ENCODE results near the gene CLCN7. TPM values are rescaled to one million over a fixed set of nuclear protein-coding genes. Genes with fewer than 3 reads are reported as not detected.

CLCN7 gene
- polyA plus RNA-seq, 6 donors from 2014 or later: 48.6 to 92.2 (median 61.4) TPM

DNA sequence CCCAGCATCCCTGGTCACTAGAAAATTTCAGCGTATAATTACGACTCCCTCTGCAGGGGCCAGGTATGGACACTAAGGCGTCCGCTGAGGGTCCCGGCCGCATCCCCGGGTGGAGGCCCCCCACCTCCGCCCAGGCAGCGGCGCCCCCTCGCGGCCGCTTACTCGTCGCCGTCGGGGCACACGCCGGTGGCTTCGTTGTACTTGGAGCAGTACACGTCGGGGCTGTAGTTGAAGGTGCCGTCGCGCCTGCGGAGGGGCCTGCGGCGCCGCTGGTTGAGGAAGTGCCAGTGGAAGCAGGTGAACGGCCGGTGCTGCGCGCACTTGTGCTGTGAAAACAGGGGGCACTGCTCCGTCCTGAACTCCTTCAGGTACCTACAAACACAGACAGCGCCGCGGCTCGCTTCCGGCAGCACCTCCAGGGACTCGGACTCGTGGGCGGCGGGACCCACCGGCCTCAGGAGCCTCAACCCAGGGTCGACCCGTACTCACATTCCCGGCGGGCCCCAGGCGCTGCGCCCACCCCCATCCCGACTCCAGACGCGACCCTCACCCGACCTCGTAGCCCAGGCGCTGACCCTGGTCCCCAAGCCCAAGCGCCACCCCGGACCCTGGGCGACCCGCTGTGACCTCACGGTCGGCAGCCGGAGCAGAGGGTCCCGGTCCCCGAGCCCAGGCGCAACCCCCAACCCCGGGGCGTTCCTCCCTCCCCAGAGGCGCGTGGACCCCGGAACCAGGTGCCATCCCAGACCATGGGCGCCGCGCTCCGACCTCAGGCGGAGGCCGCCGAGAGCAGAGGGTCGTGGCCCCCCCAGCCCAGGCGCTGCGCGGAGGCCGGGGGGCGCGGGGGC is 60.9 kb downstream of the CLCN7 start:
- peak; percentile 60 for DNase-seq
- H3K36me3 Mint-ChIP-seq: no peaks in the 10 kb centered on the region
- H3K27me3 Mint-ChIP-seq: no peaks in the 10 kb centered on the region
- peak overlapping the region; percentile 82 to 97 (median 88) for H3K27ac Mint-ChIP-seq
- H3K9me3 Mint-ChIP-seq: no peaks in the 10 kb centered on the region
- H3K4me1 Mint-ChIP-seq: peaks cover 0 to 45% (median 9%) of the 10 kb centered on the region in 3 donors
- peak overlapping the region; percentile 84 to 95 (median 88) for H3K4me3 Mint-ChIP-seq
- ATAC-seq (ENCODE audit: low read depth in 2 of 2): peak; percentile 75

DNA sequence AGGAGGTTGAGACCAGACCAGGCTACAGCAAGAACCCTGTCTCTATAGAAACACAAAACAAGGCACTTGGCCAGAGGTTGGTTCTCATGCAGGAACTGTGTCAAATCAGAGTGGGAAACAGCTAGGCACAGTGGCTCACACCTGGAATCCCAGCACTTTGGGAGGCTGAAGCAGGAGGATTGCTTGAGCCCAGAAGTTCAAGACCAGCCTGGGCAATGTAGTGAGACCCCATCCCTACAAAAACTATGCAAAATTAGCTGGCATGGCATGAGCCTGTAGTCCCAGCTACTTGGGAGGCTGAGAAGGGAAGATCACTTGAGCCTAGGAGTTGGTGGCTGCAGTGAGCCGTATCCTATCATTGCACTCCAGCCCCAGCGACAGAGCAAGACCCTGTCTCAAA is 62.0 kb downstream of the CLCN7 start:
- ATAC-seq (ENCODE audit: low read depth in 2 of 2) (no peak), DNase-seq (no peak)
- Mint-ChIP-seq H3K9me3 (no peaks in the 10 kb centered on the region), H3K4me3 (peak overlapping the region; percentile 29 to 95 (median 81)), H3K27ac (peak overlapping the region in 1 of 6 donors; percentile 73), H3K27me3 (no peaks in the 10 kb centered on the region), H3K4me1 (peaks cover 8 to 43% (median 16%) of the 10 kb centered on the region in 3 donors), H3K36me3 (no peaks in the 10 kb centered on the region)

DNA sequence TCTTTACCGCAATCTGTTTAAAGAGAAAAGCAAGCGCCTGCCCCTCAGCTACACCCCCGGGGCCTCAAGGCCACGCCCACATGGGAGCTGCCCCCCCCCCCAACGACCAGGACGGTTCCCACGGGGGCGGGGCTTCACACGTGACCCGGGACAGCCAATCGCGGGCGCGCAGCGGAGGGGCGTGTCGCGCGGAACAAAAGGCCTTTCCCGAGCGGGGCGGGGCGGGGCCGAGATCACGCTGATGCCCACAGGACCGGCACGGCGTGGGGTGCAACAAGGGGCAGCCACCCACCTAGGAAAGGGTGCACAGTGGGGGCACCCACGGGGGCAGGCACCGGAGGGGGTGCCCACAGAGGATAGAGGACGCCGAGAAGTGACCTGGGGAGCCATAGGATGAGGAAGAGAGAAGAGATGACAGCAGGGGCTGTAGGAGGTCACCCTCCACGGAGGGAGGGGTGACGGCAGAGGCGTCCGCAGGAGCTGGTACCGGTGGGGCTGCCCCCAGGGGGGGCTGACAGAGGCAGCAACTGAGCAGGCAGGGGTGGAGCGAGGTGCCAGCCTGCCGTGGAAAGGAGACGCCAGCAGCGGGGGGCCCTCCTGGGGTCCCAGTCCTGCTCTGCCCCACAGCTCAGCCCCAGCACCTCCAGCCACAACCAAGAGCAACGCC is 66.5 kb downstream of the CLCN7 start:
- ATAC-seq (ENCODE audit: low read depth in 2 of 2): peak; percentile 90 to 93
- no peaks in the 10 kb centered on the region for H3K27me3 Mint-ChIP-seq
- H3K36me3 Mint-ChIP-seq: no peaks in the 10 kb centered on the region
- H3K9me3 Mint-ChIP-seq: no peaks in the 10 kb centered on the region
- H3K27ac Mint-ChIP-seq: peak overlapping the region in 5 of 6 donors; percentile 33 to 93 (median 79)
- peak overlapping the region; percentile 62 to 88 (median 81) for H3K4me3 Mint-ChIP-seq
- H3K4me1 Mint-ChIP-seq: peaks cover 12 to 48% (median 42%) of the 10 kb centered on the region in 3 donors
- DNase-seq: peak; percentile 95

DNA sequence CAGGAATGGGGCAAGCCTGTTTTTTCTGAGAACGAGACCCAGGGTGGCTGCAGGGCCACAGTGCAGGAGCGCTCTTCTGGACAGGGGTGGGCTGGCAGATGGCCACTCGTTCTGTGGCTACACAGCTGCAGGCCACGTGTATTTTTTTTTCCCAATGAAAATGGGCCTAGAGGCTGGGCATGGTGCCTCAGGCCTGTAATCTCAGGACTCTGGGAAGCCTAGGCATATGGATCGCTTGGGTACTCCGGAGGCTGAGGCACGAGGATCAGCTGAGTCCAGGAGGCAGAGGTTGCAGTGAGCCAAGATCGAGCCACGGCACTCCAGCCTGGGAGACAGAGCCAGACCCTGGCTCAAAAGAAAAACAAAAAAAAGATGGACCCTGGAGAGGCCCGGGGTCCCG is 67.1 kb downstream of the CLCN7 start:
- Mint-ChIP-seq H3K9me3 (no peaks in the 10 kb centered on the region), H3K27ac (peak overlapping the region in 5 of 6 donors; percentile 50 to 83 (median 79)), H3K27me3 (no peaks in the 10 kb centered on the region), H3K36me3 (no peaks in the 10 kb centered on the region), H3K4me3 (peak overlapping the region in 7 of 8 donors; percentile 79 to 85 (median 82)), H3K4me1 (peaks cover 14 to 44% (median 43%) of the 10 kb centered on the region in 3 donors)
- ATAC-seq (ENCODE audit: low read depth in 2 of 2): no peak
- no peak for DNase-seq

DNA sequence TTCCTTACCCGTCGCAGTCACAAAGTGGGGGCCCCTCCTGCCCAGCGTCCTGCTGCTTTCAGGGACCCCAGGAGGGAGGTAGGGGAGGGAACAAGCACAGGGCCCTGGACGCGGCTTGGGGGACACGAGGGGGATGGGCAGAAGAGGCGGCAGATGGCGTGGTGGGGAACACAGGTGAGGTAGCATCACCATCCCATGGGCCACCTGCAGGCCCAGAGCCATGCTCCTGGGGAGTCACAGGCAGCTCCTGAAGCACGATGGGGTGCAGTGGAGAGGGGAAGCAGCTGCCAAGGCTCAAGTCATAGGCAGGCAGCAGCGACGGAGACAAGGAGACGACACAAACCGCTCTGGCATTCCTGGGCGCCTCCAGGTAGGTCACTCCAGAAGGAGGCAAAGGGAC is 71.1 kb downstream of the CLCN7 start:
- Mint-ChIP-seq H3K4me1 (peaks cover 14 to 39% (median 22%) of the 10 kb centered on the region in 3 donors), H3K9me3 (no peaks in the 10 kb centered on the region), H3K4me3 (peak overlapping the region in 1 of 8 donors; percentile 74), H3K27ac (peak overlapping the region in 1 of 6 donors; percentile 21), H3K36me3 (no peaks in the 10 kb centered on the region), H3K27me3 (no peaks in the 10 kb centered on the region)
- DNase-seq (no peak), ATAC-seq (ENCODE audit: low read depth in 2 of 2) (no peak)

DNA sequence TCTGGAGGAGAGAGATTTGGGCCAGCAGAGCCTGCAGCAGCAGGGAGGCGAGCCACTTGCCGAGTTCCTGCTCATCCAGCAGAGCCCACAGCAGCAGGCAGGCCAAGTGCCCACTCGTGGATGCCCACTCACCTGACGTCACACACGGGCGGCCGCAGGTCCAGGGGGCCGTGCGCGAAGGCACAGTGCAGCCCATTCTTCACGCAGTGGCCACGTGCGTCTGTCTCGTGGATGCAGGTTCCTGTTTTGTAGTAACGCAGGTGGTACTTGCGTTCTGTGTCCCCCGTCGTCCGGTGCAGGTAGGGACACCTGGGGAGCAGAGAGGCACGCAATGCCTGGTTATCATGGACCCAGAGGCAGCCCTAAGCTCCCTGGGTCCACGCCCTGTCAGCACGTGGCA is 71.8 kb downstream of the CLCN7 start:
- Mint-ChIP-seq H3K9me3 (no peaks in the 10 kb centered on the region), H3K4me1 (peaks cover 8 to 39% (median 19%) of the 10 kb centered on the region in 3 donors), H3K27me3 (no peaks in the 10 kb centered on the region), H3K36me3 (no peaks in the 10 kb centered on the region), H3K27ac (peak overlapping the region in 1 of 6 donors; percentile 21), H3K4me3 (no peak overlapping the region)
- ATAC-seq (ENCODE audit: low read depth in 2 of 2) (no peak), DNase-seq (no peak)

DNA sequence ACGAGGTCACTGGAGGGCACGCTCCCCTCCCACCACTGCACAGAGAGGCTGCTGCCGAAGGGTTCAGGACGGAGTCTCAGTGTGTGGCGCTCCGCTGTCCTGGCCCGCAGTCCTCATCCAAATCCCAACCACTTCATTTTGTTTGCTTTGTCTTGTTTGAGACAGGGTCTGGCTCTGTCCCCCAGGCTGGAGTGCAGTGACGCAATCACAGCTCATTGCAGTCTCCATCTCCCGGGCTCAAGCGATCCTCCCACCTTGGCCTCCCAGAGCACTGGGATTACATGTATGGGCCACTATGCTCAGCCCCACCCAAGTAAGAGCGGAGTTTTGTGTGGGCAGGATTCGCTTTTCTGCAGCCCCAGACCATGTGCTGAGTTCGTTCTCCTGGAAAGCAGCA is 73.1 kb downstream of the CLCN7 start:
- ATAC-seq (ENCODE audit: low read depth in 2 of 2) (no peak), DNase-seq (no peak)
- H3K27ac Mint-ChIP-seq: no peak overlapping the region
- H3K9me3 Mint-ChIP-seq: no peaks in the 10 kb centered on the region
- H3K27me3 Mint-ChIP-seq: no peaks in the 10 kb centered on the region
- peaks cover 5 to 32% (median 7%) of the 10 kb centered on the region in 3 donors for H3K4me1 Mint-ChIP-seq
- H3K36me3 Mint-ChIP-seq: no peaks in the 10 kb centered on the region
- H3K4me3 Mint-ChIP-seq: peak overlapping the region in 1 of 8 donors; percentile 5

DNA sequence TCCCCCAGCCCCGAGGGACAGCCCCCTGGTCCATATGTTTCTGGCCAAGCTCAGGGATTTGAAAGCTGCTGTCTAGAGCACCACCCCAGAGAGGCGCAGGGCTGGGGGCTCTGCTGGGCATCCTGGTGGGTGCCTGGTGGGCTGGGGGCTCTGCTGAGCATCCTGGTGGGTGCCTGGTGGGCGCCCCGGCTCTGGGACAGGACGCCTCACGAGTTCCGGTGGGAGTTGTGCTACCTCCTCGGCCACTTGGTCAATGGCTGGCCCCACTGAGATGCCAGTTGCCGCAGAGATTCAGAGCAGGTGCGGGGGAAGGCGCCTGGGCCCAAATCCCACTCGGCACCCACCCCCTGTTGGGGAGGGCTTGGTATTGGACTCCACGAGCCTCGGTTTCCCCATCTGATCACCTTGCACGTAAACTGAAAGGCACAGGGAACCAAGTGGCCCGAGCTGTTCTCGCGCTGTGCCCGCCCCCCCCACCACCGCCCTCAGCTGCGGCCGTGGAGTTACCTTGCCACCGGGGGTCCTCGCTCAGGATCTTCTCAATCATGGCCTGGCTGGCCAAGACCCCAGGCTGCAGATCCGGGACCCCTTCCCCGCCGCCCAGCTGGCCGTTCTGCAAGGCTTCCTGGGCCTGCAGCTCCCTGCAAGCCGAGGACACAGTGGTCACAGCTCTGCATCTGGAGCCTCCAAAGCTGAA is 73.6 kb downstream of the CLCN7 start:
- Mint-ChIP-seq H3K4me3 (no peak overlapping the region), H3K4me1 (peaks cover 5 to 28% (median 6%) of the 10 kb centered on the region in 3 donors), H3K36me3 (no peaks in the 10 kb centered on the region), H3K27ac (no peak overlapping the region), H3K9me3 (no peaks in the 10 kb centered on the region), H3K27me3 (no peaks in the 10 kb centered on the region)
- no peak for ATAC-seq (ENCODE audit: low read depth in 2 of 2)
- no peak for DNase-seq

DNA sequence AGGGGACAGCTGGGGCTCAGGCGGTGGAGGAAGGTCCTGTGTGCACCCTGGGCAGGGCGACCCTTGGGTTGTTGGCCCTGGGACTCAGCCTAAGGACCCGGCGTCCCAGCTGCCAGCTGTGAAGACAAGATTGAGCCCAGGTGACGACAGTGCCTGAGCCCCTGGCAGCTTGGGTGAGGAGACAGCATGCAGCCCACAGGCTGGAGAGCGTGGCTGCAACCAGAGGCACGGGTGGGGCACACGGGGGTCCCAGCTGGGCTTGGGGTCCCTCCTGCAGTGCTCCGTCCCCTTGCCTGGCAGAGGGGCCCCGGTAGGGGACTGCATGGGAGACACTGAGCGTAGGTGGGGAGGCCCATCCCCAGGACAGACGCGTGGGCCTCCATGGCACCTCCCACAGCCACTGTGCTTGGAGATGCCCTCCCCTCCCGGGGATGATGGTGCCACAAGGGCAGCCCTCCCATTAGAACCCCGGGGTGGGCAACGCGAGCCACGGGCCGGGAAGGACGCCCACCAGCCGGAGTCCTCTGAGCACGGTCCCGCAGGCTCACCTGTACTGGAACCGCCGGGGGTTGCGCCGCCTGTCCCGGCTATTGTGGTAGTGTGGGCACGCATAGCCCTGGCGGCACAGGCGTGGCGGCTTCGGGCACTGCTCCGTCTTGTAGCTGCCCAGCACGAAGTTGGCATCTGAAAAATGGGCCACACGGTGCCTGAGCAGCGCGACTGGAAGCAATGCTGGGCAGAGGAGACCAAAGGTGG is 75.8 kb downstream of the CLCN7 start:
- Mint-ChIP-seq H3K27me3 (no peaks in the 10 kb centered on the region), H3K4me3 (peak overlapping the region in 1 of 8 donors; percentile 32), H3K4me1 (peaks cover 0 to 12% (median 5%) of the 10 kb centered on the region in 3 donors), H3K9me3 (no peaks in the 10 kb centered on the region), H3K27ac (no peak overlapping the region), H3K36me3 (no peaks in the 10 kb centered on the region)
- DNase-seq: no peak
- no peak for ATAC-seq (ENCODE audit: low read depth in 2 of 2)

DNA sequence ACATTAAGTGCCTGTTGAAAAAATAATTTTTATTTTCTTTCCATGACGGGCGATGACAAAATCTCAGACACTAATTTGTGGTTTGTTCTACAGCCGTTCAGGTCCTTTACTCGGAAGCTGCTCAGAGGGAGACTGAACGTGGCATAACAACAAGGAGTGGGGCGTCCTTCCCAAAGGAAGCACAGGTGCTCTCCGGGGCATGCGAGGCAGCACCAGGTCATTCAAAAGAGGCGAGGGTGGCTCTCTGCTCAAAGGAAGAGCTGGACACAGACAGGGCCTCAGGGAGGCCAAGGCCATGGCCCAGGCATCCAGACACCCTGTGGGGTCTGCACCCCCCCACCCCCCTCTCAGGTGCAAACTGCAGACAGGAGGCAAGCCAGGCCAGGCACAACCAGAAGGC is 76.5 kb downstream of the CLCN7 start:
- no peak for DNase-seq
- Mint-ChIP-seq H3K36me3 (no peaks in the 10 kb centered on the region), H3K27me3 (no peaks in the 10 kb centered on the region), H3K4me3 (peak overlapping the region in 1 of 8 donors; percentile 9), H3K27ac (no peak overlapping the region), H3K9me3 (no peaks in the 10 kb centered on the region), H3K4me1 (peaks cover 0 to 7% (median 2%) of the 10 kb centered on the region in 3 donors)
- ATAC-seq (ENCODE audit: low read depth in 2 of 2): no peak

DNA sequence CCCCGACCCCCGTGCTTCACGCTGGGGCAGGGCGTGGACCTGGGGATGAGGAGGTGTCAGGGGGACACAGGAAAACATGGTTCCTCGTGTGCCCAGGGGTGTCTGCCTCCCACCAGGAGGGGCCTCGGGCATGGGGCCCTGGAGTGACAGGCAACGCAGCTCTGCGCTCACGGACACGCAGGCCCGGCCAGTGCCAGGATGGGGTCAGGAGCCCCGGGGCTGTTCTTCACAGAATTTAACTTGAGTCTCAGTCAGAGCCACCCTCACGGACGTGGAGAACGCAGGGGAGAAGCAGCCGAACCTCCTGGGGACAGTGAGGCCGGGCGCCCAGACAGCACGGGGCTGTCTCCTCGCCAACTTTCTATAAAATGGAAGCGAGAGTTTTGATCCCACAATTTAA is 77.0 kb downstream of the CLCN7 start:
- H3K36me3 Mint-ChIP-seq: no peaks in the 10 kb centered on the region
- H3K4me3 Mint-ChIP-seq: no peak overlapping the region
- no peaks in the 10 kb centered on the region for H3K27me3 Mint-ChIP-seq
- H3K9me3 Mint-ChIP-seq: no peaks in the 10 kb centered on the region
- peaks cover 0 to 4% (median 0%) of the 10 kb centered on the region in 3 donors for H3K4me1 Mint-ChIP-seq
- H3K27ac Mint-ChIP-seq: no peak overlapping the region
- ATAC-seq (ENCODE audit: low read depth in 2 of 2) (no peak), DNase-seq (no peak)

DNA sequence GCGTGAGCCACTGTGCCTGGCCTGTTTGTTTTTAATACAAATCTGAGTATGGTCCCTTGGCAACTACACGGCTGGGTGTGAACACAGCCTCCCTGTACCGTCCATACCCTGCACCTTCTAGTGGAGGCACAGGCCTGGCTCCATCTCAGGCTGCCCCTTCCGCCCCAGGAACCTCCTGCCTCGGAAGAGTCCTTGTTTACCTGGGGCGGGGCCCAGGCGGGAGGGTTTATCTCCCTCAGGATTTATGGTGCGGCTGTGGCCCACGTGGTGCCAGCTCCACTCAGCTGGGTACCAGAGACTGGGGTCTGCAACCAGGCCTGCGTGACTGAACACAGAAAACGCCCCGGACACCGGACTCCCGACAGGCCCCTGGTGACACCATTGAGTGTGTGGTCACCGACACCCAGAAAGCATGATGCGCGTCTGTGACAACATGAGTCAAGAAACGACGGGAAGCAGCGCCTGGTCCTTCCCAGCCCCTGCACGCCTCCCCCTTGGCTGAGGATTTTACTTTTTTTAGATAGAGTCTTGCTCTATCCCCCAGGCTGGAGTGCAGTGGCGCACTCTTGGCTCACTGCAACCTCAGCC is 79.3 kb downstream of the CLCN7 start:
- H3K4me1 Mint-ChIP-seq: peaks cover 0 to 4% (median 0%) of the 10 kb centered on the region in 3 donors
- no peak overlapping the region for H3K4me3 Mint-ChIP-seq
- peak overlapping the region in 1 of 6 donors; percentile 59 for H3K27ac Mint-ChIP-seq
- ATAC-seq (ENCODE audit: low read depth in 2 of 2): no peak
- DNase-seq: no peak
- H3K9me3 Mint-ChIP-seq: no peaks in the 10 kb centered on the region
- no peaks in the 10 kb centered on the region for H3K27me3 Mint-ChIP-seq
- H3K36me3 Mint-ChIP-seq: no peaks in the 10 kb centered on the region
